Stimulated activated CD4-positive, alpha-beta T cell treated with anti-CD3 and anti-CD28 coated beads, Interleukin-12 subunit alpha, Interleukin-12 subunit beta, amount 100 ng/mL, for 24 hours (primary cell): Measurements from ENCODE around the gene IL5RA.
A peak's percentile ranks its signal among the peaks of the same experiment; 100 is the strongest.

Source experiments
- DNase-seq, 2 experiments: peaks; one replicate each; pipeline ENCODE4 v3.0.0-alpha.2; 2020; ENCODE audit warnings: low read depth in 2 of 2

IL5RA gene

GRCh38 chr3:3110299-3110630 lies at the start of gene IL5RA:
Gene IL5RA, minus strand, starts transcription at chr3:3110374. Its CDS starts 5,390 bp downstream, at chr3:3104984.
- no peak for DNase-seq

- DNase-seq = no peak
Observed at GRCh38 chr3:3157484-3157883, 47.3 kb upstream of the IL5RA start.

- DNase-seq = no peak
Observed at GRCh38 chr3:3154879-3155610, 44.9 kb upstream of the IL5RA start.

- DNase-seq = no peak
Observed at GRCh38 chr3:3151513-3151912, 41.3 kb upstream of the IL5RA start.

GRCh38 chr3:3149560-3149959 lies 39.4 kb upstream of the IL5RA start:
- DNase-seq = no peak

- no peak for DNase-seq
Observed at GRCh38 chr3:3145831-3146230, 35.7 kb upstream of the IL5RA start.

- DNase-seq = no peak
Observed at GRCh38 chr3:3141939-3142338, 31.8 kb upstream of the IL5RA start.

- no peak for DNase-seq
Observed at GRCh38 chr3:3137526-3137925, 27.4 kb upstream of the IL5RA start.

GRCh38 chr3:3134750-3135448 lies 24.7 kb upstream of the IL5RA start:
- no peak for DNase-seq

GRCh38 chr3:3133500-3133899 lies 23.3 kb upstream of the IL5RA start:
- no peak for DNase-seq

GRCh38 chr3:3129579-3129978 lies 19.4 kb upstream of the IL5RA start:
- DNase-seq = no peak

GRCh38 chr3:3127432-3128010 lies 17.3 kb upstream of the IL5RA start:
- DNase-seq = no peak

- DNase-seq = peak; percentile 94
Observed at GRCh38 chr3:3126477-3127431, 16.6 kb upstream of the IL5RA start, which contains the start of gene TRNT1. Gene TRNT1, plus strand, starts transcription at chr3:3126940. Its CDS starts 2,101 bp downstream, at chr3:3129041.

- no peak for DNase-seq
Observed at GRCh38 chr3:3125977-3126376, 15.8 kb upstream of the IL5RA start.

GRCh38 chr3:3119393-3119851 lies 9.2 kb upstream of the IL5RA start:
- DNase-seq = no peak

- DNase-seq = no peak
Observed at GRCh38 chr3:3117651-3118050, 7.5 kb upstream of the IL5RA start.

- no peak for DNase-seq
Observed at GRCh38 chr3:3113042-3113709, 3.0 kb upstream of the IL5RA start.

- no peak for DNase-seq
Observed at GRCh38 chr3:3110749-3111361, 681 bp upstream of the IL5RA start.

GRCh38 chr3:3109407-3110298 lies 521 bp downstream of the IL5RA start:
- no peak for DNase-seq

GRCh38 chr3:3107858-3108257 lies 2.3 kb downstream of the IL5RA start:
- no peak for DNase-seq
